HCT116 (cell line): Measurements from ENCODE around the gene PLAGL1. TPM values are rescaled to one million over a fixed set of nuclear protein-coding genes. Genes with fewer than 3 reads are reported as not detected.

Experiments
- ATAC-seq: fragments of 200-7000 bp; cut with Tn5 transposase; 2 replicates; pipeline ENCODE4 v1.9.1; 2020; ENCODE audit warnings: mild to moderate bottlenecking, moderate library complexity
- BruUV-seq: library from RNA; stranded (reverse); fragments of 400-500 nt; replicated peaks from 2 replicates; lab custom pipeline; 2021; lab: Mats Ljungman, UMichigan
- CTCF ChIA-PET: fragments of 300-600 bp; sonication (Branson Sonifier 250); formaldehyde crosslinking; loops from one replicate; lab custom pipeline; 2021; ENCODE audit warnings: antibody characterized with exemption; lab: Charles Lee
- POLR2A ChIA-PET: fragments of 300-600, 350-600 bp; sonication (Branson Sonifier 250); formaldehyde crosslinking; loops from one replicate; lab custom pipeline; 2021; ENCODE audit warnings: antibody characterized with exemption; lab: Charles Lee
- RAD21 ChIA-PET, 2 experiments: fragments of 300-600 bp; sonication (Branson Sonifier 250); formaldehyde crosslinking; loops; one replicate each; lab custom pipeline; 2023; ENCODE audit warnings: low total read pairs in 2 of 2; ENCODE audit not compliant: uncharacterized antibody in 2 of 2, unreplicated experiment in 2 of 2, low non-redundant PET in 1 of 2; lab: Charles Lee
- DNase-seq: peaks from one replicate; pipeline ENCODE4 v3.0.0-alpha.2; 2010; ENCODE audit warnings: low read depth, low spot score
- H2AFZ ChIP-seq: fragments of 200-600 bp; shearing (Covaris generic), sonication (generic); 2 replicates; pipeline ENCODE4 v1.6.1; 2017; ENCODE audit warnings: low read depth, mixed run types, mixed read lengths, antibody characterized with exemption, low read length; ENCODE audit not compliant: poor library complexity, severe bottlenecking
- H3K27ac ChIP-seq: 2 replicates; pipeline ENCODE4 v1.5.1; 2012; ENCODE audit warnings: low read depth, low read length
- H3K27me3 ChIP-seq: fragments of 200-600 bp; sonication (generic); 2 replicates; pipeline ENCODE4 v1.6.1; 2016; ENCODE audit warnings: mixed run types, low read length, mixed read lengths; ENCODE audit not compliant: insufficient read depth
- H3K36me3 ChIP-seq, 2 experiments: fragments of 200-500 bp in 1 of 2; fragments of 200-600 bp in 1 of 2; sonication (Bioruptor generic) in 1 of 2; sonication (generic) in 1 of 2; 2 replicates each; pipeline versions ENCODE4 v1.5.1 to v1.6.1; 2014 to 2016; ENCODE audit warnings: low read length in 2 of 2, inconsistent platforms in 1 of 2, mixed read lengths in 1 of 2, mixed run types in 1 of 2; ENCODE audit not compliant: insufficient read depth in 2 of 2, control insufficient read depth in 1 of 2
- H3K4me1 ChIP-seq, 2 experiments: fragments of 200-600 bp in 1 of 2; sonication (generic) in 1 of 2; 2 replicates each; pipeline versions ENCODE4 v1.5.1 to v1.6.1; 2012 to 2017; ENCODE audit warnings: low read length in 2 of 2, inconsistent platforms in 1 of 2, mild to moderate bottlenecking in 1 of 2, mixed read lengths in 1 of 2, mixed run types in 1 of 2, moderate library complexity in 1 of 2; ENCODE audit not compliant: insufficient read depth in 2 of 2, control insufficient read depth in 1 of 2
- H3K4me2 ChIP-seq: fragments of 200-600 bp; sonication (generic); 2 replicates; pipeline ENCODE4 v1.6.1; 2017; ENCODE audit warnings: mixed run types, low read length, mixed read lengths
- H3K4me3 ChIP-seq, 2 experiments: fragments of 200-600 bp in 1 of 2; sonication (generic) in 1 of 2; replicated peaks in 1 of 2; 2 replicates each; pipeline ENCODE4 v1.5.1; 2011 to 2016; ENCODE audit warnings: low read length in 2 of 2, control low read depth in 1 of 2, low read depth in 1 of 2, mild to moderate bottlenecking in 1 of 2, mixed read lengths in 1 of 2, mixed run types in 1 of 2
- H3K79me2 ChIP-seq: fragments of 200-600 bp; sonication (generic); 2 replicates; pipeline ENCODE4 v1.6.1; 2017; ENCODE audit warnings: mild to moderate bottlenecking, mixed run types, low read length, moderate library complexity, mixed read lengths; ENCODE audit not compliant: insufficient read depth
- H3K9ac ChIP-seq: fragments of 200-600 bp; sonication (generic); 2 replicates; pipeline ENCODE4 v1.6.1; 2016; ENCODE audit warnings: low read length, mixed read lengths
- H3K9me2 ChIP-seq: fragments of 200-600 bp; sonication (generic), shearing (Covaris generic); 2 replicates; pipeline ENCODE4 v1.6.1; 2017; ENCODE audit warnings: mixed run types, mild to moderate bottlenecking, moderate library complexity; ENCODE audit not compliant: insufficient read depth
- H3K9me3 ChIP-seq, 2 experiments: fragments of 200-500 bp in 1 of 2; fragments of 200-600 bp in 1 of 2; sonication (Bioruptor generic) in 1 of 2; sonication (generic) in 1 of 2; 2 replicates each; pipeline ENCODE4 v1.6.1; 2014 to 2017; ENCODE audit warnings: low read length in 2 of 2, mixed read lengths in 2 of 2, inconsistent platforms in 1 of 2, low read depth in 1 of 2, mild to moderate bottlenecking in 1 of 2, mixed run types in 1 of 2, moderate library complexity in 1 of 2; ENCODE audit not compliant: control insufficient read depth in 1 of 2, insufficient read depth in 1 of 2
- H4K20me1 ChIP-seq: fragments of 200-600 bp; sonication (generic), shearing (Covaris generic); 2 replicates; pipeline ENCODE4 v1.6.1; 2017; ENCODE audit warnings: mixed run types, mild to moderate bottlenecking, moderate library complexity; ENCODE audit not compliant: insufficient read depth
- EZH2 ChIP-seq: fragments of 200-600 bp; sonication (generic); IDR thresholded peaks from 2 replicates; pipeline ENCODE4 v1.6.1; 2017; ENCODE audit warnings: antibody characterized with exemption, mixed run types
- FOSL1 ChIP-seq: IDR thresholded peaks from 2 replicates; pipeline ENCODE4 v1.6.1; 2012; ENCODE audit warnings: low read depth
- JUND ChIP-seq: IDR thresholded peaks from 2 replicates; pipeline ENCODE4 v1.6.1; 2012
- MAX ChIP-seq: IDR thresholded peaks from 2 replicates; pipeline ENCODE4 v1.6.1; 2012
- POLR2A ChIP-seq: IDR thresholded peaks from 2 replicates; pipeline ENCODE4 v1.7.0; 2011; ENCODE audit warnings: borderline replicate concordance; ENCODE audit not compliant: insufficient read depth, insufficient read length; ENCODE audit errors: extremely low read depth
- RAD21 ChIP-seq: IDR thresholded peaks from 2 replicates; pipeline ENCODE4 v1.6.1; 2012; ENCODE audit warnings: low read depth, mild to moderate bottlenecking
- SP1 ChIP-seq: IDR thresholded peaks from 2 replicates; pipeline ENCODE4 v1.6.1; 2012; ENCODE audit warnings: low read depth
- YY1 ChIP-seq: IDR thresholded peaks from 2 replicates; pipeline ENCODE4 v1.6.1; 2011; ENCODE audit warnings: low read length, low read depth, moderate library complexity, mild to moderate bottlenecking; ENCODE audit not compliant: insufficient replicate concordance; ENCODE audit errors: extremely low read depth
- ZFX ChIP-seq: fragments of 450-650 bp; IDR thresholded peaks from 2 replicates; pipeline ENCODE4 v1.6.1; 2017
- ZNF274 ChIP-seq: fragments of 200-500 bp; sonication (Bioruptor generic); IDR thresholded peaks from 2 replicates; pipeline ENCODE4 v1.6.1; 2014; ENCODE audit warnings: mild to moderate bottlenecking, low read depth, low read length, inconsistent platforms
- intact Hi-C: fragments of 100-400 bp; cut with micrococcal nuclease; formaldehyde crosslinking; loops from 2 replicates; pipeline ENCODE4 v1.10.0; 2022
- total RNA-seq: library from RNA; stranded (reverse); gene quantifications from one replicate; pipeline ENCODE4 v1.2.1, GENCODE V29; 2021; ENCODE audit not compliant: unreplicated experiment

The PLAGL1 gene
- total RNA-seq, 1 experiment from 2014 or later: 35.6 TPM

DNA sequence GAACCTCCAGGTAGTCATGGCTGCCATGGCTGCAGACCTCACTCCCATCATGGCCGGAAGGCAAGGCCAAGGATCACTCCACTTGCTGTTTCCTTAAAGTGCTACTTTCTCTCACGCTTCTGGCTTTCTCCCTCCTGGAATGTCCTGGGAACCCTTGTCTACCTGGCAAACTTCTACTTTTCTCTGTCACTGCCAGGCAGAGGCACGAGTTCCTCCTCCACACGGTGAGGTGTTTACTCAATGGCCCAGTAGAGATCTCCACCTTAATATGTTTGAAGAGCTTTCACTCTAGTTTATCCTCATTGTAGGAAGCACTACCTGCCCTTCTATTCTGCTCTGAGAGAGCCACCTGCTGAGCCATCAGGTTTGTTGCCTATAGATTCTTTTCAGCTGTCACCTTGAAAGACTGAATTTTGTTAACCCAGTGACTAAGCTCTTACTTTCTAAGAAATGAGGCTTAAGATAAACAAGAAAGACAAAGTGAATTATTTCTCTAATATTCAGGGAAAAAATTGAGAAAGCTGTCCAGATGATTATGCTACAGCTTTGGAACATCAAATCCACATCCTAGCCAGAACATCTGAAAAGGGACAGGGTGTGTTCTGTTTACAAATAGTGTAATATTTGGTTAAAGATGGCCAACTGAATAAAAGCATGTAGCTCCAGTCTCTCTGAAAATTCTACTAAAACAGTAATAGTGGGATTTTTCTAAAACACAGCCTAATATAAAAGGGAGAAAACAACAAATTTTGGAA is 54.9 kb downstream of the PLAGL1 start:
- Histone ChIP-seq H2AFZ (no peak overlapping the region), H3K4me1 (no peaks in the 10 kb centered on the region), H3K36me3 (no peaks in the 10 kb centered on the region), H3K9me3 (no peaks in the 10 kb centered on the region), H3K79me2 (no peaks in the 10 kb centered on the region), H3K9ac (no peak overlapping the region), H3K27ac (no peak overlapping the region), H3K4me3 (no peak overlapping the region), H3K9me2 (no peaks in the 10 kb centered on the region), H3K27me3 (no peaks in the 10 kb centered on the region), H3K4me2 (no peak overlapping the region), H4K20me1 (no peaks in the 10 kb centered on the region)
- ChIA-PET CTCF (interaction anchor here (1.3 to 1.4 kb wide), 2 partner anchors 10 to 13 kb away, joined by 3 to 4 read pairs; no protein-coding TSS in a partner anchor), RAD21 (no interaction called here), POLR2A (no interaction called here)
- no peak for TF ChIP-seq FOSL1
- BruUV-seq: no TSS peak
- DNase-seq: no peak
- ATAC-seq: no peak
- intact Hi-C loops: no loop called here

DNA sequence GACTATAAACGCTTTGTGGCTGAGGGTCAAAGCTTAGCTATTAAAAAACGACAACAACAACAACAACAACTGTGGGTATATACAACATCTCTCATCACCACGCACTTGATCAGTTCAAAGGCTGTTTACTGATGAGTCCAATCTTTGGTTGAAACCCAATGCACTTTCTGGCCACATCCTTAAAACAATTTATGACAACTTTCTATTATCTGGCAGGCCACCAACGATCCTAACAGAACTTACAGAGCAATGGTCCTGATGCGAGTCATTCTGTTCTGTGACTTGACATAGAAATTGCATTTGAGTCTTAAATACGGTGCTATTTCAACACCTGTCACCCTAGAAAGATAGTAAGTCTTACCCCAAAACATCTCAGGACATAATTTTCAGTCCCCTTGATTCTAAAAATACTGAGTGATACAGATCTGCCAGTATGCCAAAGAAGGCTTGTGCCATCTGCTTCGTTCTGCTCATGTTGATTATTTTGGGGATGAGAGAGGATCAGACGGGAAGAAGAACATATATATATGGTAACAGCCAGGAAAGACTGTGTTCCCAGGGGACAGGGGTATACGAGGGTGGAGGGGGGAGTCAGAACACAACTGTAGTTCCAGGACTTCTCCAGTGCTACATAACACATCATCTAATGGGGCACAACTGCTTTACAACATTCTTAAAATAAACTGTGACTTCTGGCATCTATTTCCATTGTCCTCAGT is 55.8 kb downstream of the PLAGL1 start:
- TF ChIP-seq ZNF274: no peak
- TF ChIP-seq EZH2: no peak
- TF ChIP-seq JUND: no peak
- TF ChIP-seq POLR2A: no peak
- no peak for TF ChIP-seq MAX
- TF ChIP-seq ZFX: no peak
- TF ChIP-seq SP1: no peak
- TF ChIP-seq FOSL1: no peak
- TF ChIP-seq YY1: no peak
- TF ChIP-seq RAD21: no peak
- no peak overlapping the region for H3K27ac ChIP-seq
- BruUV-seq: no TSS peak
- no peaks in the 10 kb centered on the region for H3K36me3 ChIP-seq
- no peaks in the 10 kb centered on the region for H3K79me2 ChIP-seq
- H3K4me2 ChIP-seq: no peak overlapping the region
- H3K4me3 ChIP-seq: no peak overlapping the region
- no peaks in the 10 kb centered on the region for H3K4me1 ChIP-seq
- no peaks in the 10 kb centered on the region for H3K27me3 ChIP-seq
- no peaks in the 10 kb centered on the region for H3K9me2 ChIP-seq
- intact Hi-C loops: no loop called here
- POLR2A ChIA-PET: no interaction called here
- ATAC-seq (no peak), DNase-seq (no peak)
- no peak overlapping the region for H3K9ac ChIP-seq
- no peaks in the 10 kb centered on the region for H3K9me3 ChIP-seq
- RAD21 ChIA-PET: no interaction called here
- H4K20me1 ChIP-seq: no peaks in the 10 kb centered on the region
- H2AFZ ChIP-seq: no peak overlapping the region
- CTCF ChIA-PET: no interaction called here
